IPS-11a (cell line): ENCODE measurements around the gene TAS1R2.

Experiments used
- H3K4me3 ChIP-seq: one replicate; pipeline ENCODE4 v1.5.1; 2013; ENCODE audit warnings: low read depth, low read length, control low read depth

TAS1R2 gene

DNA sequence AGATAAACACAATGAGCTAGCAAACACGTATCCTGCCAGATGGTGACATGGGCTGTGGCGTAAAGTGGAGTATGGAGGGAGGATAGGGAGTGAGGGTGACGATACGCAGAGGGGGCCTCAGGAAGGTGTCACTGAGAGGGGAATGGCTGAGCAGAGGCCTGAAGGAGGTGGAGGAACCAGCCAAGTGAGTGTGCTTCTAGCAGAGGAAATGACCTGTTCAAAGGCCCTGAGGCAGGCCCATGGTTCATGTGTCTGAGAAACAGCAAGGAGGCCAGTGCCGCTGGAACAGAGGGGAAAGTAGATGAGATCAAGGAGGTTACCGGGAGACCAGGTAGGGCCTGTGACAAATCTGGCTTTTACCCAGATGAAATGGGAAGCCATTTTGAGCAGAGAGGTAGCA, 36.0 kb downstream of the TAS1R2 start:
- H3K4me3 ChIP-seq = no peak overlapping the region

DNA sequence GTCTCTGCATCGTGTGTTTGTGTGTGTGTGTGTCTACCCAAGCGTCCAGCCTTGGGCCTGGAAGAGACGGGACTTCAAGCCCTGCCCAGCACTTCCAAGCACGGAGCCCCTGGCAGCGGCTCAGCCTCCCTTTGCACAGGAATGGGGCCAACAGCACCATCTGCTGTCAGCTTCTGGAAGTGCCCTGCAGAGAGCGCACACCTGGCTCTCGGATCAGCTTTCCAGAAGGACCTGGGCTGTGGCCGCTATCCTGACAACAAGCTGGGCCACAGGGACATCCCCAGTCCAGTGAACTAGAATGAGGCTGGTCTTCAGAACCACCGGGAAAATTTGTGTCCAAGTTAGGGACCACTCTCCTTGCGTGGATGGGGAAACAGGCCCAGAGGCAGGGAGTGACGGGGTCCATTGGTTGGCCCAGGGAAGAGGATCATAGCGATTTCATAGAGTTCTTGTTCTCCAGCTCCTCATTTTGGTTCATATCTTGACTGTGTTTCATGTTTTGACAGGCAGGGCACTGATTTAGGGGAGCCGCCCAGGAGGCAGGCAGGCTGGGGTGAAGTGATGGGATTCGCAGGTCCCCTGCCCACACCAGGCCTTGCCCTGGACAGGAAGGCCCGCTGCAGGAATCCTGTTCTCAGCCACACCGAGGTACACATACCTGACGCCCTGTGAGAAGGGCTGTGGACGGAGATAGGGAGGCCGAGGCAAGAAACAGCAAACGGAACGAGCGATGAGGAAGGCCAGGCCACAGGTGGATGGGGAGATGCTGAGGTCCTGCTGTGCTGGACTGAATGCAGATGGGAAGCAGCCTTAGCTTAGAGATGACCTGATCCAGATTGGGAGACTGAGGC, 38.4 kb downstream of the TAS1R2 start:
- no peak overlapping the region for H3K4me3 ChIP-seq

DNA sequence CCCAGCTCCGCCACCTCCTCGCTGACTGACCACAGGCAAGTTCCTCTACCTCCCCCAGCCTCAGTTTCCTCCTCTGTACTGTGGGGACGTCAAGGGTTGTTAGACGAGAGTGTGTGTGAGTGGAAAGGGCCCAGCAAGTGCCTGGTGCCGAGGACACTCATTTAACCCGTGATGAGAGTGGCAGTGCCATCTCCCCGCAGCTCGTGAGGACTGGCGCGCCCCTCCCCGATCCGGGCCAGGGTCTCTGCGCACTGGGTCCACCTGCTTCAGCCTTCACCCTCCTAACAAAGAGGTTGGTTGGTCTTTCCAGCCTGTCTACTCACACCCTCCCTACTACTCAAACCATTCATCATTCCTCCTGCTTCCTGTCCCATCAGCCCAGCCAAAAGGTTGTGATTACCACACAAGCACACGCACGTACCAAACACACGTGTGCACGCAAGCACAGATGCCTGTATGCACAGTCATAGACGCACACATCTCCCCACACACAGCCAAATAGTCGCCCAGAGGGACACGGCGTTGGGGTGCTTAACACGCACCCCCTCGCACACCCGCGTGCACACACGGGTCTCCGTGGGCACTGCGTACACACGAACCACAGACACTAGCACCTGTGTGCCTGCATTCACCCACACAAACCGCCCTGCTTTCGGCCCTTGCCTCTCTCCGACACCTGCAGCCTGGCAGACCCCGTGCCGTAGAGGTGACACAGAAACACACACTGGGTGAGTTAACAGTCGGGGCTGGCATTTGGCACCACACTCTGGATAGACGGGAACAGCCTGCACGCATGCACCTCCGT, 39.3 kb downstream of the TAS1R2 start:
- no peak overlapping the region for H3K4me3 ChIP-seq

DNA sequence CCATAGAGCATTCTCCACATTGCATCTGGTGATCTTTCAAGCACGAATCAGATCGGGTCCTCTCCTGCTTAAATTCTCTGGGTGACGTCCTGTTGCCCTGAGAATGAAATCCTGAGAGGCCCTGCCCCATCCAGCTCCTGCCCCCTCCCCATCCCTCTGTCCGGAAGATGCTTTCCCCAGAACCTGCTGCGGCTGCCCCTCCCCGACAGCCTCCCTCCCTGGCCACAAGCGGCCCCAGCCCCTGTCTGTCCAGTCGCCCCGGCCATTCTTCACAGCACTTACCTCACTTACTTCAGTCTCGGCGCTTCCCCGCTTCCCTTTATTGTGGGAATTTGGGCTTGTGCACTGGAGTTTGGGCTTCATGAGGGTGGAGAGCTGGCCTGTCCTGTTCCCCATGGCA, 40.3 kb downstream of the TAS1R2 start:
- no peak overlapping the region for H3K4me3 ChIP-seq

DNA sequence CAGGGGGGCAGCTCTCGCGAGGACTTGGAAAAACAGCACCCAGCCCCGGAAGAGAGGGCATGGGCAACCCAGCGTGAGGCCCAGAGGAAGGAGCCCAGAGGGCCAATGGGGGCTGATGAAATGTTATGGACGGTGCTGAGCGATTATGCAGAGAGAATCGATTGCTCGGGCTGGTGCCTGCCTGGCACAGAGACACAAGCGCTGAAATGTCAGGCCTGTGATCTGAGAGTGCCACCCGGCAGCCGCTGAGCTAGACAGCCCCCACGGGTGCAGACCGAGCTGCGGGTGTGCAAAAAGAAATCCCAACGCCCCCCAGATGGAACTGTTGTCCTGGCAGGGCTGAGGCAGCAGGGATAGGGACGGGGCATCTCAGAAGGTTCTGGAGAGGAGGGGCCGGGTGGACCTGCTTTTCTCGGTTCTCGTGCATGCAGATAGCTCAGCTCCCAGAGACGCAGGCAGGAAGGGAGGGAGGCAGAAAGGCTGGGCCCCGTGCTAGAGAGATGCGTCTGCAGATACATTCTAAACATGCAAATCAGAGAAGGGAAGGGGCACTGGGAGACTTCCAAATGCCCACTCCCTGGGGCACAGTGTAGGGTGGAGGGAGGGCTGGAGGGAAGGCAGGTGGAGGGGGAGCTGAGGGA, 41.5 kb downstream of the TAS1R2 start:
- no peak overlapping the region for H3K4me3 ChIP-seq

DNA sequence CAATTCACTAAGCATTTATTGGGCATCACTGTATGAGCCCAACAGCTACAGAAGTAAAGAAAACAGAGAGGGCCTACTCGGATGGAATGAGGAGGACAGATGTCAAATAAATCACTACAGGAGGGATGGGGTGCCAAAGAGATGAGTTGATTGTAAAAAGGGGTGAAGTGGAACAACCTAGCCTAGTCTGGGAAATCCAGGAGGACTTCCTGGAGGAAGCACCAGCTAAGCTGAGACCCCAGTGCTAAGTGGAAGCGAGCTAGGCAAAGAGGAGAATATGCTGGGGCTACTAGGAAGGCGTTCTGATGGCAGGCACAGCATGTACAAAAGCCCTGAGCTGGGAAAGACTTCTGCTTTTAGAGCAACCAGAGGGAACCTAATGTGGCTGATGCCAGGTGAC, 42.1 kb downstream of the TAS1R2 start:
- H3K4me3 ChIP-seq = no peak overlapping the region

DNA sequence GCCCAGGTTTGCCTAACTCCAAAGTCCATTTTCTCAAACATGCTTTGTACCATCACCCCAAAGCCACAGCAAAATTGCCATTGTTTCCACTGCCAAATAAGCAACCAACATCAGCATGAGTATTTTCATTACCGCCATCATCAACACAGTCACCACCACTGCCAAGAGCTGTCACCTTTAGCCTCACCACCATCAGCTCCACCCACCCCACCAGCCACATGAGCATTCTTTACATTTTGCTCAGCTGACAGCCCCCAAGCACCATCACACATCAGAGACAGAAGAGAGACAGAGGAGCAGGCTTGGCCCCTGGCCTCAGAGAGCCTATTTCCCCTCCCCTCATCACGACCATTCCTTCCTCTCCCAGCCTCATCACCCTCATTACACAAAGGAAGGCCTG, 42.7 kb downstream of the TAS1R2 start:
- H3K4me3 ChIP-seq = no peak overlapping the region

DNA sequence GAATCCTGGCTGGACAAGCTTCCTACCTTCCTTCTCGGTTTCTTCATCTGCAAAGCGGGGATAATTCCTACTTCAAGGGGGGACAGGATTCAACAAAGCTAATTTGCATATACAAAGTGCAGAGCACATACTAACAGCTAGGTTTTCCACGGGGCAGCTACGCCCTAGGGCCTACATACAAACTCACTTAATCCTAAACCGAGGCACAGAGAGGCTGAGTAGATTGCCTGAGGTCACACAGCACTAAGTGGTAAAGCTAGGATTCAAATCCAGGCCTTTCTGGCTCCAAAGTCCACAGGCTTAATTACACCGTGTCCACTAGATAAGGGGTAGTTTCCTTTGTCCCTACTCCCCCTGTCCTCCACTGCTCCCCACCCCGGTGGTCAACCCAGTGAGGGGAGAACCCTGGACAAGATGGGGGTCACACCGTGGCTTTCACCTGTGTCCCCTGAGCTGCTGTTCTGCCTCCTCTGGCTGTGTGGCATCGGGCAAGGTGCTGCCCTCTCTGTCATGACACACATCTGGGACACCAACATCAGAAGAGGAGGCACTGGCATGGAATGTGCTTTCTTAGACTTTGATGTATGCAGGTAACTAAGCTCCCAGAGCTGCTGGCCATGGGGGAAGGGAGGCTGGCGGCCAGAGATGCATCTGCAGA, 44.5 kb downstream of the TAS1R2 start:
- H3K4me3 ChIP-seq = no peak overlapping the region

DNA sequence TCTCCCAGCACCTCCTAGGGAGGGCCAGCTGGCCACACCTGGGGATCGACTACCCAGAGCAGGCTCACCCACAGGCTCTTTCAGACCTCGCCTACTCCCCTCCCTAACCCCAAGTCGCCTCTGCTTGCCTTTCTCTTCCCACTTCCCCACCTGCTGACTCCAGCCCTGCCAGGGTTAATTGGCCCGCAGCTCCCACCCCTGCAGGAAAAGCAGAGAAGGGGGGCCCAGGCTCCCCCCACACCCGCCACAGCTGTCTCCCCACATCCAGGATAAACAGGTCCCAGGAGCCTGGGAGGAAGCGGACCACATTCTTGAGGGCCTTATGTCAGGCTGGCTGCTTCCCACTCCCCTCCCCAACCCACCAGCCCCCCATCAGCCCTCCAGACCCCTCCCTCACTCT, 45.0 kb downstream of the TAS1R2 start:
- no peak overlapping the region for H3K4me3 ChIP-seq

DNA sequence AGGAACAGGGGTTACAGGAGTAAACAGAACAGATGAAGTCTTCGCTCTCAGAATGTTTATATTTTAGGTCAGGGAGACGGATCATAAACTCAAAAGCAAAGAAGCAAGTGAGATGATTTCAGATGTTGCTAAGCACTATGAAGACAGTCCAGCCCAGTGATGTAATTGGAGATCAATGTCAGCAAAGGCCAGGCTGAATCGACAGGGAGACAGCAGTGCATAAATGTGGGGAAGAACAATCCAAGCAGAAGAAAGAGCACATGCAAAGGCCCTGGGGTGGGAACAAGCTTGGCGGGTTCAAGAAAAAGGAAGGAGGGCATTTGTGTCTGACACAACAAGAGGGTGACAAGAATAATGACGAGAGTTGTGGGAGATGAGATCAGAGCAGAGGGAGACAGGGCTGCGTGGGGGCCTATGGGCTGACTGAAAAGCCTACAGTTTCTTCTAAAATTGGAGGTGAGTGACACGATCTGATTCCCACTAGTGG, 47.0 kb downstream of the TAS1R2 start:
- no peak overlapping the region for H3K4me3 ChIP-seq

DNA sequence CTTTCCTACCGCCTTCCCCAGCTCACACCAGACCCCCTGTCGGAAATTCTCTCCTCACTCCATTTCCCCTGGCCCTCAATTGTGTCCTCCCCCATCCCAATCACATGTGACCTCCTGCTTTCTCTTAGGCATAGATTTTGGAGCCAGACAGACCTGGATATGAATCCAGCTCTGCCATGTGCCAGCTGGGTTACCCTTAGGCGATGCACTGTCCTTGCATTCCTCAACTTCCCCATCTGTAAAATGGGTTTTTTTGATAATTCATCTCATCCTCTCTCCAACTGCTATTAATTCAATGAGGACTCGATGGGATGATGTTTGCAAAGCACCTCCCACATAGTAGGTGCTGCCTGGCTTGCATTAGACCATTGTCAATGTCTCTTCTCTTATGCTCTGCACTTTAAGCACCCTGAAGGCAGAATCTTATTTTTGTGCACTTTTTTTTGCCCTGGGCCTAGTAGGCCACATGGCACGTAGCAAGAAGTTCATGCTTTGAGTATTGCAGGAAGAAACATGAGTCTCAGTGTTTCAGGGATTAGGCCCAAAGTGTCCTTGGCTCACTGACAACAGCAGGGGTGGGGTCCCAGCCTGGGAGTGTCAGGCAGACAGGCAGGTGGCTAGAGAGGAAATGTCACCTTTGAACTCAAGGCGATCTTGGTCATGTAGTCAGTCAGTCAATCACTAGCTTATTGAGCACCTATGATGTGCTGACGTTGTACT, 47.6 kb downstream of the TAS1R2 start:
- no peak overlapping the region for H3K4me3 ChIP-seq

DNA sequence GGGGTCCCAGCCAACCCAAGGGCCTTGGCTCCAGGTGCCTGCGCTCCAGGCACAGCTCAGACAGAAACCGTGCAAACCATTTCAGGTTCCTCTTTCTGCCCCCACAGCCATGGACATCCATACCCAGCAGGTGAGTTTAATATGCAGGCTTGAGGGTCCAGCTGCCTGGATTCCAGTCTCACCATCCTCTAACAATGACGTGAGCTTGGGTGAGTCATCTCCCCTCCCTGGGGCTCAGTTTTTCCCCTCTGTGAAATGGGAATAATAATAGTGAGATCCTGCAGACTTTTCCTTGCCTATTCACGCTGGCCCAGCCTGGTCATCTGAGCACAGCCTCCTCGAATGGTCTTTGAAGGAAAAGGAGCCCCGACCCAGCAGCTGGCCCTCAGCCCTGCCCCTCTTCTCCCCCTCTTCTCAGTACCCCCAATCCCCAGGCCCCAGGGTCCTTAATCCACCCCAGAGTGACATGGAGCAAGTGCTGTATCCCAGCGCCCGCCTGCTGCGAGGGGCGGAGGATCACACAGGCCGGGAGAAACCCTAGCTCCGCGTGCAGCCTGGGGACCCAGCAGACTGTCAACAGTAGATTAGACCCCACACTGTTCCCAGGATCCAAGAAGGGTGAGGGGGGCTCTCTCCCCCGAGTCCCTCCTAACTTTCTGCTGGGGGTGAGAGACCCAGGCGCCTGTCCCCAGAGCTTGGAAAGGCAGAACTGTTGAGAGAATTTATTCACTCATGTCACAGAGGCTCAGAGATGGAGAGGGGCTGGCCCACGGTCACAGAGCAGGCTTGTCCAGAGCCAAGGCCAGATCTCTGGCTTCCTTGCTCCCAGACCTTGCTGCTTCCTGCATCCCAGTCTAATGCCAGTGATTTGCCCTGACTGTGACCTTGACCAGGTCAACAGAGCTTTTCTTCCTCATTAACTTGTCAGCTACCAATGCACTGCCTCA, 49.2 kb downstream of the TAS1R2 start:
- no peak overlapping the region for H3K4me3 ChIP-seq

DNA sequence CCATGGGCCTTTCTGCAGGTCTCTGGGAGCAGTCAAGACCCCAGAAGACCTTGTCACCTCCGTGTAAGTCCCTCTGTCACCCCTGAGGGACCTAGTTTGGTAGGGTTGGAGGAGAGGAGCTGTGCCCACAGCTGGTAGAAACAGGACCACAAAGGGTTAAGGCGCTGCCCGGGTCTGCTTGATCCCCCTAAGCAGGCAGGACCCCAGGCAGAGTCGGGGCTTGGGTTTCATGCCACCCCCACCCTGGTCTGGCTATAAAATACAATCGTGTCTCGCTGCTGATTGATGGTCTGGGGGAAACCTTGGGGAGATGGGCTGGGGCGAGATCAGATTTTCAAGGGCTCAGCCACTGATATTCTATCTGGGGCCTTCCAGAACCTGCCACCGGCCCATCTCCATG, 50.9 kb downstream of the TAS1R2 start:
- H3K4me3 ChIP-seq = no peak overlapping the region

DNA sequence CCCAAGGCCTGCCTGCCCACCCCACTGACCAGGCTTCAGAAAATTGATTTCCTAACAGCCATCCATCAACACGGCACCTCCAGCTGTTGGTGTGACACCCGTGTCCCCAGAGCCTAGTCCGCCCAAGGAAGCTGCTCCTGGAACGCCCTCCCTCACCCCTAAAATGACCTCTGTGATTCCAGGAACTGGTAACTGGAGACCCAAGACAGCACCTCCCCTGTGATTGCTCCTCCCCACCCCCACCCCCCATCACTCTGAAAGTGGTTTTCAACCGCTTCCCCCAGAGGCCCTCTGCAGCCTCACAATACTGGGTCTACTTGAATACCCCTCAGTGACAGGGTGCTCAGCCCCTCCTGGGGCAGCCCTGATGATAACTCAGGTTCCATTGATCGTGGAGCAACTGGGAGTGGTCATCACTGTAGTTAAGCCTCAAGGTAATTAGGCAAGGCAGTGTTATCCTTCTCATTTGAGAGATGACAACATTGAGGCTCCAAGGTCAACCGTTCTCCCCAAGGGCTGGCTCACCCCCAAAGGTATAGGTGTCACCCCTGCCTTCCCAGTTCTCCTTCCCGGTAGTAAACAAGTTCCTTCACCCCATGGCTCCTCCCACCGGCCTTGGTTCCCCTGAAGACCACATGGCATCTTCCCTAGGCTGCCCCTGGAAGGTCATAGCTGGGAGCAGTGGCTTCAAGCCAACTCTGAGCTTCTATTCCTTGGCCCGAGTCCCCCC, 52.0 kb downstream of the TAS1R2 start:
- H3K4me3 ChIP-seq = no peak overlapping the region

DNA sequence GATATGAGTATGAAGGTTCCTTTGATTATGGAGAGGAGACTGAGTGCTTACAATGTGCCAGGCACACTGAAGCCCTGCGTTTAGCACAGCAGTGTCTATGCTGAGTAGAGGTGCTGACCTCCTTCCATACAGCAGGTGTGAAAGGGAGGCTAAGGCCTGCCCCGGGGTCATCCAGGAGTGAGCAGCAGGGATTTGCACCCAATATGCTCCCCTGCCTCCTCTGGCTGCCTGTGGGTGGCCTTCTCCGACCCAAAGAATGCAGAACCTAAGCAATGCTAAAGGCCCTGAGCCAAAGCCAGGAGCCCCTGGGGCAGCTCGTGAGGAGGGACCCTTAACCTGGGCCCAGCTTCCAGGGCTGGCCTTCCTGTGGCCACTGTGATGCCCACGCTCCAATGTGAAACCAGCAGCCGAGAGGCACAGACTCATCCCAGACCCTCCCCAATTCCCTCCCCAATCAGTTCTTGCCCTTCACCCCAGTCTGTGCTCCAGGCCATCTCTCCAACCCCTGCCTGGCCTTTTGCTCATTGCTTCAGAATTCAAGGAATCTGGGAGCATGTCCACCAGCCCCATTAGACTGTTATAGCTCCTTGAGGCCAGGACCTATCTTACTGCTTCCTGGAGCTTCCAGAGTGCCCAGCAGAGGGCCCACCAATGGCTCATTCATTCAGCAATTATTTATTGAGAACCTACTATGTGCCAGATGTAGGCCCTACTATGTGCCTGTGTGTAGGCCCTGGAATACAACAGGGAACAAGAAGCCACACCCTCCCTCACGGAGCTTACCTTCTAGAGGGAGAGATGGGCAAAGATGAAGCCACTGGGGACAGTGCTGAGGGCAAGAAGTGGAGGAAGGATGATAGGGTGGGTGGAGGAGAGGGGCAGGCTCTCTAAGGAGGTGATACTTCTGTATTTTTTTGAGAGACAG, 53.3 kb downstream of the TAS1R2 start:
- no peak overlapping the region for H3K4me3 ChIP-seq

DNA sequence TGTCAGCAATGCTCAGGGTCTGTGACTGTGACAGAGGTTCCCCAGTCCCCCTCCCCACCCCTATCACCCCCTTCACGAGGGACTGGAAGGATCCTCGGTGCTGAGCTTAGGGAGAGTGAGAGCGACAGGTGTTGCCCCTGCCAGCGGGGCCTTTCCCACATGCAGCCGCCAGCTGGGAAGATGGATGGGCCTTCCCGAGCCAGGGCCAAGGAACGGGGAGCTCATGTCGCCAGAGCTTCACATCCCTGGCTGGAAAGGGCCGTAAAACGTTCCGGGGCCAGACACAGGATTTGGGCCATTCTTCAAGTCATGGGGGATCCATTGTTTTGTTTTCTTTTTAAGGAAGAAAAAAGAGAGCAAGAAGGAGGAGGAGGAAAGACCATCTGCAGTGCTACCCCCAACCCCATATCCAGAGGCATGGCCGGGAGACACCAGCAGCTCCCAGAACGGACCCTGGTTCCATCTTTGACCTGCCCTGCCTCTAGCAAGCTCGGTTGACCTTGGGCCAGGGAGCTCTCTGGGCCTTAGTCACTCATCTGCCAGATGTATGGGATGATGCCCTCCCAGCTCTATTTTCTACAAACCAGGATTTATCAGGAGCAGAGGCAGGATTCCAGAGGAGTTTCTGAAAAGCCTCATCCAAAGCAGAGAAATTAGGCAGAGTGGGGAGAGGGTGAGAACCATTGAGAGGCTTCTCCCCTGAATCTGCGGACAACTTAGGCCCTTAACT, 54.1 kb downstream of the TAS1R2 start:
- no peak overlapping the region for H3K4me3 ChIP-seq

DNA sequence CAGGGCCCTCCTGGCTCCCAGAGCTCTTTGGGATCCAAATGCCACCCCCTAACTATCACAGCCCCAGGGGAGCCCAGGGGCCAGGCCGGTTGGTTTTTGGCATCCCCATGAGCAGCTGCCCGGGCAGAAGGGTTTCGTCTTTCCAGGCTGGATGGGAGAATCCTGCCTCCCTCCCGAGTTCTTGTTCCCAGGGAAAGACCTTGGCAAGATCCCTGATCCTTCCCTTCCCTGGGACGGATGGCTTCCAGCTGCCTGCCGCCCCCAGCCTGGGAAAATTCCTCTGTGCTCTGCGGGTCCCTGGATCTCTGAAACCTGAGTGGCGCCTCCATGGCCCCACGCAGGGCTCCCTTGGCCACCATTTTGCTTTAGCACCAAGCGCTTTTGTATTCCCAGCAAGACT, 55.6 kb downstream of the TAS1R2 start:
- no peak overlapping the region for H3K4me3 ChIP-seq
